BE2C (cell line): Measurements from ENCODE around the gene TSPAN18.

ENCODE experiments used
- DNase-seq: peaks from one replicate; pipeline ENCODE4 v3.0.0-alpha.2; 2020
- H3K27me3 ChIP-seq: fragments of 250-450 bp; sonication (Bioruptor Pico); 2 replicates; pipeline ENCODE4 v1.5.1; 2020; ENCODE audit warnings: mild to moderate bottlenecking
- H3K36me3 ChIP-seq: fragments of 250-450 bp; sonication (Bioruptor Pico); 2 replicates; pipeline ENCODE4 v1.5.1; 2020; ENCODE audit warnings: mild to moderate bottlenecking
- H3K4me1 ChIP-seq: fragments of 250-450 bp; sonication (Bioruptor Pico); 2 replicates; pipeline ENCODE4 v1.5.1; 2020
- H3K4me3 ChIP-seq: 2 replicates; pipeline ENCODE4 v1.5.1; 2011; ENCODE audit warnings: low read depth, low read length
- H3K9me3 ChIP-seq: fragments of 250-450 bp; sonication (Bioruptor Pico); 2 replicates; pipeline ENCODE4 v1.5.1; 2020
- CTCF ChIP-seq: IDR thresholded peaks from 2 replicates; pipeline ENCODE4 v1.5.1; 2012; ENCODE audit warnings: mild to moderate bottlenecking, low read depth, low read length

TSPAN18 gene

GRCh38 chr11:44943118-44943517 is 216.4 kb downstream of the TSPAN18 start:
- H3K9me3 ChIP-seq, result no peaks in the 10 kb centered on the region
- H3K36me3 ChIP-seq, result no peaks in the 10 kb centered on the region
- no peak overlapping the region for H3K4me3 ChIP-seq
- H3K27me3 ChIP-seq, result no peaks in the 10 kb centered on the region
- TF ChIP-seq CTCF, result no peak
- no peak for DNase-seq
- H3K4me1 ChIP-seq, result no peaks in the 10 kb centered on the region

GRCh38 chr11:44943696-44944095 is 216.9 kb downstream of the TSPAN18 start:
- Histone ChIP-seq H3K4me3 (no peak overlapping the region), H3K4me1 (no peaks in the 10 kb centered on the region), H3K9me3 (no peaks in the 10 kb centered on the region), H3K36me3 (no peaks in the 10 kb centered on the region), H3K27me3 (no peaks in the 10 kb centered on the region)
- no peak for TF ChIP-seq CTCF
- no peak for DNase-seq

- Histone ChIP-seq H3K36me3 (no peaks in the 10 kb centered on the region), H3K9me3 (no peaks in the 10 kb centered on the region), H3K4me1 (no peaks in the 10 kb centered on the region), H3K4me3 (no peak overlapping the region), H3K27me3 (no peaks in the 10 kb centered on the region)
- no peak for TF ChIP-seq CTCF
- DNase-seq, result no peak
These were observed 217.6 kb downstream of the TSPAN18 start for GRCh38 chr11:44944181-44944852.

GRCh38 chr11:44944853-44945235 is 218.1 kb downstream of the TSPAN18 start:
- no peak for DNase-seq
- Histone ChIP-seq H3K36me3 (no peaks in the 10 kb centered on the region), H3K4me1 (no peaks in the 10 kb centered on the region), H3K27me3 (no peaks in the 10 kb centered on the region), H3K9me3 (no peaks in the 10 kb centered on the region), H3K4me3 (no peak overlapping the region)
- TF ChIP-seq CTCF, result no peak

- H3K36me3 ChIP-seq, result no peaks in the 10 kb centered on the region
- no peak for DNase-seq
- H3K27me3 ChIP-seq, result peaks cover 7% of the 10 kb centered on the region
- no peaks in the 10 kb centered on the region for H3K4me1 ChIP-seq
- TF ChIP-seq CTCF, result no peak
- H3K9me3 ChIP-seq, result no peaks in the 10 kb centered on the region
- no peak overlapping the region for H3K4me3 ChIP-seq
These were observed 218.9 kb downstream of the TSPAN18 start for GRCh38 chr11:44945666-44946065.

GRCh38 chr11:44946263-44946662 is 219.5 kb downstream of the TSPAN18 start:
- H3K9me3 ChIP-seq, result no peaks in the 10 kb centered on the region
- no peaks in the 10 kb centered on the region for H3K36me3 ChIP-seq
- no peak overlapping the region for H3K4me3 ChIP-seq
- no peak for DNase-seq
- no peak for TF ChIP-seq CTCF
- H3K27me3 ChIP-seq, result peaks cover 7% of the 10 kb centered on the region
- no peaks in the 10 kb centered on the region for H3K4me1 ChIP-seq
